Panc1 (cell line): ENCODE measurements around the gene CMTM8. TPM values are rescaled to one million over a fixed set of nuclear protein-coding genes. Genes with fewer than 3 reads are reported as not detected.

Source experiments
- ATAC-seq: fragments of 200-7000 bp; cut with Tn5 transposase; 2 replicates; pipeline ENCODE4 v1.9.1; 2020; ENCODE audit warnings: mild to moderate bottlenecking, moderate library complexity
- BruUV-seq: library from RNA; stranded (reverse); fragments of 400-500 nt; replicated peaks from 2 replicates; lab custom pipeline; 2021; lab: Mats Ljungman, UMichigan
- CTCF ChIA-PET: fragments of 300-600 bp; sonication (Branson Sonifier 250); formaldehyde crosslinking; loops from one replicate; lab custom pipeline; 2022; ENCODE audit warnings: antibody characterized with exemption; lab: Charles Lee
- POLR2A ChIA-PET: fragments of 300-600 bp; sonication (Branson Sonifier 250); formaldehyde crosslinking; loops from one replicate; lab custom pipeline; 2022; ENCODE audit warnings: antibody characterized with exemption; lab: Charles Lee
- DNase-seq: peaks from one replicate; pipeline ENCODE4 v3.0.0-alpha.2; 2010; ENCODE audit warnings: low read depth, low spot score
- H3K27ac ChIP-seq: 2 replicates; pipeline ENCODE4 v1.5.1; 2011; ENCODE audit warnings: mild to moderate bottlenecking, low read length, inconsistent platforms
- H3K27me3 ChIP-seq: fragments of 200-500 bp; sonication (Bioruptor generic); 2 replicates; pipeline ENCODE4 v1.6.0; 2014; ENCODE audit warnings: low read length, inconsistent platforms; ENCODE audit not compliant: control insufficient read depth, insufficient read depth
- H3K36me3 ChIP-seq: fragments of 200-500 bp; sonication (Bioruptor generic); 2 replicates; pipeline ENCODE4 v1.5.1; 2014; ENCODE audit warnings: inconsistent platforms, mild to moderate bottlenecking, low read length, moderate library complexity; ENCODE audit not compliant: control insufficient read depth, insufficient read depth
- H3K4me1 ChIP-seq: 2 replicates; pipeline ENCODE4 v1.5.1; 2011; ENCODE audit warnings: inconsistent platforms, mild to moderate bottlenecking, low read length, moderate library complexity; ENCODE audit not compliant: control insufficient read depth, insufficient read depth
- H3K4me3 ChIP-seq, 2 experiments: 2 replicates each; pipeline ENCODE4 v1.5.1; 2011 to 2012; ENCODE audit warnings: low read depth in 2 of 2, low read length in 2 of 2, mild to moderate bottlenecking in 2 of 2, inconsistent platforms in 1 of 2, moderate library complexity in 1 of 2
- H3K9me3 ChIP-seq: fragments of 200-500 bp; sonication (Bioruptor generic); 2 replicates; pipeline ENCODE4 v1.5.1; 2014; ENCODE audit warnings: low read depth, mild to moderate bottlenecking, inconsistent platforms, low read length, moderate library complexity; ENCODE audit not compliant: control insufficient read depth, insufficient read depth
- CTCF ChIP-seq: fragments of 450-650 bp; IDR thresholded peaks from 2 replicates; pipeline ENCODE4 v1.5.1; 2017; ENCODE audit warnings: mild to moderate bottlenecking
- POLR2AphosphoS5 ChIP-seq: IDR thresholded peaks from 2 replicates; pipeline ENCODE4 v1.6.1; 2012; ENCODE audit warnings: mild to moderate bottlenecking, low read depth, low read length, moderate library complexity
- REST ChIP-seq, 2 experiments: IDR thresholded peaks; 2 replicates each; pipeline ENCODE4 v1.6.1; 2011 to 2012; ENCODE audit warnings: low read depth in 2 of 2, control low read depth in 1 of 2, low read length in 1 of 2, mild to moderate bottlenecking in 1 of 2, moderate library complexity in 1 of 2; ENCODE audit not compliant: insufficient read depth in 1 of 2
- SIN3A ChIP-seq: IDR thresholded peaks from 2 replicates; pipeline ENCODE4 v1.6.1; 2012; ENCODE audit warnings: low read depth, mild to moderate bottlenecking, low read length, moderate library complexity, borderline replicate concordance; ENCODE audit not compliant: insufficient read depth
- TCF7L2 ChIP-seq: IDR thresholded peaks from 2 replicates; pipeline ENCODE4 v1.6.1; 2011; ENCODE audit warnings: mild to moderate bottlenecking, low read depth, low read length, inconsistent platforms
- in situ Hi-C: cut with HindIII; loops from 2 replicates; pipeline ENCODE4 v1.10.0; 2016; ENCODE audit warnings: low sequenced_read_pairs, low pct_unique_long_range_greater_than_20kb
- intact Hi-C: fragments of 100-400 bp; cut with micrococcal nuclease; formaldehyde crosslinking; loops from one replicate; pipeline ENCODE4 v1.10.0; 2022; ENCODE audit not compliant: unreplicated experiment
- total RNA-seq: library from RNA; stranded (reverse); gene quantifications from one replicate; pipeline ENCODE4 v1.2.1, GENCODE V29; 2021; ENCODE audit not compliant: unreplicated experiment

The CMTM8 gene
- total RNA-seq, 1 experiment from 2014 or later = 9.8 TPM

GRCh38 chr3:32412887-32413286, 174.4 kb downstream of the CMTM8 start:
- H3K4me1 ChIP-seq = no peaks in the 10 kb centered on the region; the same call in 1 of the 2 replicates

GRCh38 chr3:32413845-32414521, 175.5 kb downstream of the CMTM8 start:
- Histone ChIP-seq H3K4me3 (no peak overlapping the region), H3K4me1 (no peaks in the 10 kb centered on the region; the same call in 1 of the 2 replicates), H3K27me3 (no peaks in the 10 kb centered on the region), H3K36me3 (no peaks in the 10 kb centered on the region), H3K27ac (no peak overlapping the region), H3K9me3 (peaks cover 4% of the 10 kb centered on the region; the same call in 1 of the 2 replicates)
- no TSS peak for BruUV-seq
- POLR2A ChIA-PET = no interaction called here
- intact Hi-C loops (no loop called here), in situ Hi-C loops (no loop called here)
- no peak for DNase-seq
- CTCF ChIA-PET = no interaction called here
- no peak for ATAC-seq
- TF ChIP-seq SIN3A (no peak), CTCF (no peak), REST (IDR thresholded peaks at IDR 0.05; ENCODE audit: insufficient read depth in 1 of 2, low read depth in 2 of 2, low read length in 1 of 2) (no peak), POLR2AphosphoS5 (no peak)

More at GRCh38 chr3:32412887-32413286, 174.4 kb downstream of the CMTM8 start:
- no peak for ATAC-seq
- Histone ChIP-seq H3K4me3 (no peak overlapping the region), H3K9me3 (no peaks in the 10 kb centered on the region), H3K27me3 (no peaks in the 10 kb centered on the region), H3K36me3 (no peaks in the 10 kb centered on the region), H3K27ac (no peak overlapping the region)
- in situ Hi-C loops (no loop called here), intact Hi-C loops (no loop called here)
- CTCF ChIA-PET = no interaction called here
- BruUV-seq = no TSS peak
- no peak for DNase-seq
- POLR2A ChIA-PET = interaction anchor here (0.6 kb wide), 1 partner anchor 1709 kb away, joined by 3 read pairs; no protein-coding TSS in a partner anchor
- TF ChIP-seq TCF7L2 = no peak
- TF ChIP-seq SIN3A = no peak
- TF ChIP-seq REST (IDR thresholded peaks at IDR 0.05; ENCODE audit: insufficient read depth in 1 of 2, low read depth in 2 of 2, low read length in 1 of 2) = no peak
- TF ChIP-seq POLR2AphosphoS5 = no peak
- no peak for TF ChIP-seq CTCF
